Measurements from ENCODE around the gene PCNT. TPM values are rescaled to one million over a fixed set of nuclear protein-coding genes. Genes with fewer than 3 reads are reported as not detected.
A peak's percentile ranks its signal among the peaks of the same experiment; 100 is the strongest.

The PCNT gene
- total and polyA plus RNA-seq, 2 of the 4 experiments (the other 2 are of a cell fraction) = 10.0 to 19.4 TPM

GRCh38 chr21:46424039-46424591, 100.2 kb downstream of the PCNT start:
- no peaks in the 10 kb centered on the region for H3K9me1 ChIP-seq (ENCODE audit: insufficient read depth, low read length)
- no peak overlapping the region for H3K14ac ChIP-seq (replicated peaks; ENCODE audit: low read depth, low read length)
- no TSS peak for BruUV-seq (replicated peaks)
- H2BK15ac ChIP-seq (ENCODE audit: low read depth, low read length) = no peak overlapping the region
- H3K56ac ChIP-seq (ENCODE audit: extremely low read depth, insufficient read depth, low read length) = no peak overlapping the region
- no peak overlapping the region for H3K4me2 ChIP-seq (ENCODE audit: low read depth, low read length)
- H3K36me3 ChIP-seq (ENCODE audit: control insufficient read depth, insufficient read depth, low read length) = peaks cover 44% of the 10 kb centered on the region
- no peak overlapping the region for H4K91ac ChIP-seq (ENCODE audit: insufficient read depth, low read depth, low read length)
- no peak for DNase-seq
- H3K27ac ChIP-seq (ENCODE audit: insufficient read depth, low read length) = no peak overlapping the region
- H3K4me1 ChIP-seq (ENCODE audit: control insufficient read depth, insufficient read depth, low read length) = no peaks in the 10 kb centered on the region
- TF ChIP-seq CEBPB (IDR thresholded peaks at IDR 0.05; ENCODE audit: low read depth, low read length) (no peak), ELK1 (IDR thresholded peaks at IDR 0.05; ENCODE audit: borderline replicate concordance, low read depth, low read length) (no peak), BHLHE40 (IDR thresholded peaks at IDR 0.05; ENCODE audit: low read depth, low read length) (no peak), RFX5 (IDR thresholded peaks at IDR 0.05; ENCODE audit: low read depth, low read length) (no peak), MXI1 (IDR thresholded peaks at IDR 0.05; ENCODE audit: borderline replicate concordance, low read depth, low read length) (no peak), MAFK (IDR thresholded peaks at IDR 0.05; ENCODE audit: low read depth, low read length) (no peak), POLR2A (IDR thresholded peaks at IDR 0.05; ENCODE audit: low read depth, low read length) (no peak), CTCF (conservative IDR thresholded peaks at IDR 0.05; ENCODE audit: low read depth, low read length) (no peak), CHD1 (IDR thresholded peaks at IDR 0.05; ENCODE audit: low read depth, low read length) (no peak)
- no peak overlapping the region for H2AK5ac ChIP-seq (ENCODE audit: low read depth, low read length)
- H4K5ac ChIP-seq (ENCODE audit: low read depth, low read length) = no peak overlapping the region
- no peaks in the 10 kb centered on the region; a peak in 1 of 4 replicates for H3K79me1 ChIP-seq (ENCODE audit: low read depth in 1 of 2, low read length in 2 of 2)
- CTCF ChIA-PET = no interaction called here
- no peaks in the 10 kb centered on the region for H3K27me3 ChIP-seq (ENCODE audit: control insufficient read depth, insufficient read depth, low read length)
- 74% methylated on average over 9 of the region's 17 CpGs; no CpG with 5 or more reads in 1 of the 2 experiments for WGBS, 2 experiments (ENCODE audit: extremely low coverage in 2 of 2, insufficient read length in 1 of 2)
- no peaks in the 10 kb centered on the region for H3K9me3 ChIP-seq (ENCODE audit: control insufficient read depth, insufficient read depth, low read length)
- dilution Hi-C loops (cut with HindIII; ENCODE audit: low sequenced_read_pairs, unreplicated experiment) = no loop called here
- peak overlapping the region; percentile 42 for H2AK9ac ChIP-seq (replicated peaks; ENCODE audit: low read depth, low read length, poor library complexity)
- intact Hi-C loops (cut with micrococcal nuclease) = no loop called here
- H3K4ac ChIP-seq (ENCODE audit: low read depth, low read length) = no peak overlapping the region
- ATAC-seq (ENCODE audit: low read depth) = no peak
- no peak overlapping the region for H2BK5ac ChIP-seq (ENCODE audit: low read depth, low read length, poor library complexity, severe bottlenecking)
- POLR2A ChIA-PET (ENCODE audit: unreplicated experiment) = no interaction called here
- H3K9ac ChIP-seq (ENCODE audit: low read depth, low read length) = no peak overlapping the region
- no peak overlapping the region for H4K8ac ChIP-seq (ENCODE audit: low read depth in 2 of 2, low read length in 2 of 2)
- no peak overlapping the region for H2AFZ ChIP-seq (replicated peaks; ENCODE audit: low read length, poor library complexity)
- H3K23ac ChIP-seq (ENCODE audit: low read depth, low read length) = no peak overlapping the region
- H4K20me1 ChIP-seq (ENCODE audit: insufficient read depth, low read length) = no peaks in the 10 kb centered on the region
- no peak overlapping the region for H2BK20ac ChIP-seq (ENCODE audit: low read depth, low read length)
- in situ Hi-C loops (cut with MboI; ENCODE audit: low sequenced_read_pairs) = no loop called here
- no peak overlapping the region for H3K18ac ChIP-seq (ENCODE audit: low read depth, low read length)
- H3K4me3 ChIP-seq (ENCODE audit: insufficient read depth, low read depth, low read length) = no peak overlapping the region
- no peak overlapping the region for H2BK120ac ChIP-seq (ENCODE audit: low read depth, low read length)
